Colonic mucosa (tissue), 4 donors: ENCODE results near the gene MPIG6B. TPM values are rescaled to one million over a fixed set of nuclear protein-coding genes. Genes with fewer than 3 reads are reported as not detected.

ENCODE experiments used
- DNase-seq: peaks from one replicate; pipeline ENCODE4 v3.0.0-alpha.2; 2020
- H3K27ac ChIP-seq: fragments of 200-600 bp; one replicate; pipeline ENCODE4 v1.8.0; 2021
- H3K27me3 ChIP-seq: fragments of 200-600 bp; one replicate; pipeline ENCODE4 v1.8.0; 2021
- H3K36me3 ChIP-seq: fragments of 200-600 bp; one replicate; pipeline ENCODE4 v1.8.0; 2021
- H3K4me1 ChIP-seq: fragments of 200-600 bp; one replicate; pipeline ENCODE4 v1.8.0; 2021; ENCODE audit warnings: mild to moderate bottlenecking
- H3K4me3 ChIP-seq: fragments of 200-600 bp; one replicate; pipeline ENCODE4 v1.8.0; 2021
- H3K9ac ChIP-seq, 2 donors: one replicate each; pipeline ENCODE4 v1.7.0; 2013; ENCODE audit warnings: control low read depth in 2 of 2, low read depth in 2 of 2, low read length in 2 of 2
- H3K9me3 ChIP-seq: fragments of 200-600 bp; one replicate; pipeline ENCODE4 v1.8.0; 2021
- CTCF ChIP-seq: fragments of 200-600 bp; IDR thresholded peaks from one replicate; pipeline ENCODE4 v1.8.0; 2022; ENCODE audit warnings: antibody characterized with exemption, mild to moderate bottlenecking
- intact Hi-C: fragments of 100-400 bp; cut with DNase I; formaldehyde crosslinking; loops from one replicate; pipeline ENCODE4 v1.14.1; 2022
- total RNA-seq, 2 donors: library from RNA; stranded (reverse); fragmentation: NEBNext Ultra II Directional in 1 of 2; extraction: Animal tissue kit (Norgen Biotek cat#: 25700) in 1 of 2; gene quantifications; one replicate each; pipeline ENCODE4 v1.2.1, GENCODE V29; 2021
- donor health status: healthy.
- donor health status: DM: no; HTN: no; CAD: no.
- donor health status: DM: no; HTN: no; CAD: no.

Gene MPIG6B
- total RNA-seq, 2 donors from 2014 or later, result 0.19 to 0.57 TPM

DNA sequence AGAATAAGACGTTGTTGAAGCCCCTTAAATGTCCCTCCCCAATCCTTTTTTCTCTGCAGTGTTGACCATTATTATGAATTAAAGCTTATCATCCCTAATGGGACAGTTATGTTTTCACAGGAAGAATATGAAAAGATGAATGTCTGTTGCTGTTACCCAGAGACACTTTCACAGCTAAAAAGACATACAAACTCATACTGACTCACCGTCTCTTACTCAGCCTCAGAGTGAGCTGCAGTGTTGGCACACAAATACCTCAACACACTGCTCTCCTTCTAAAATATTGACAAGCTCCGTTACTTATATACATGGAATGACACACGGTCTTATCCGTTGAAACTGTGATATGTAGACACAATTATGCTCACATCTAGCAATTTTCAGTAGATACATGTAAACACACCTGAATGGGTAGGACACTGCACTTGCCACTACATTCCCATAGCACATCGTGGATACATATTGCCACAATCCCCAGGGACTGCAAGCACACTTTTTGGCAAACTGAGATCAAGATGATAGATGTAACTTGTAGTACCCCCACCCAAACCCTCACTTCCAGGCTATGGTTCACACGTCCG is 29.7 kb downstream of the MPIG6B start:
- TF ChIP-seq CTCF, result no peak
- intact Hi-C loops, result no loop called here
- Histone ChIP-seq H3K36me3 (no peaks in the 10 kb centered on the region), H3K4me3 (no peak overlapping the region), H3K27ac (no peak overlapping the region), H3K4me1 (no peaks in the 10 kb centered on the region), H3K9ac (no peak overlapping the region), H3K27me3 (no peaks in the 10 kb centered on the region), H3K9me3 (no peaks in the 10 kb centered on the region)
- DNase-seq, result no peak

DNA sequence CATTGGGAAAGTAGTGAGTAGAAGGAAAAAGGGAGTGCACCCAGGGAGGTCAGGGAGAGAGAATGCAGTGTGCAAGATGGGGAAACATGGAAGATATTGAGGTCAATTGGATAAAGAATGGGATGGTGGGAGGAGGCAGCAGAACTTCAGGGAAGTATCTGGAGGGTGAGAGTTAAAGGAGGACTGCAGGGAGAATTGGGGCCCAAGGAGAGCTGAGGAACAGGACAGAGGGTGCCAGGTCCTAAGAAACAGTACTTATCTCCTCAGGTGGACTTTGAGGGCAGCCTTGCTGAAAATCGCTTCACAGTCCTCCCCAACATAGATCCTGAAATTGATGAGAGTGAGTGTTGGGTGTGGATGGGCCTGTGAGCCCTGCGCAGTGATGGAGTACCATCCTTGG is 35.1 kb downstream of the MPIG6B start:
- TF ChIP-seq CTCF, result no peak
- intact Hi-C loops, result no loop called here
- no peak for DNase-seq
- Histone ChIP-seq H3K4me3 (no peak overlapping the region), H3K9me3 (no peaks in the 10 kb centered on the region), H3K4me1 (no peaks in the 10 kb centered on the region), H3K9ac (no peak overlapping the region), H3K27me3 (no peaks in the 10 kb centered on the region), H3K36me3 (no peaks in the 10 kb centered on the region), H3K27ac (no peak overlapping the region)

- no peaks in the 10 kb centered on the region for H3K36me3 ChIP-seq
- no peaks in the 10 kb centered on the region for H3K27me3 ChIP-seq
- TF ChIP-seq CTCF, result no peak
- DNase-seq, result no peak
- no peaks in the 10 kb centered on the region for H3K9me3 ChIP-seq
- intact Hi-C loops, result loop anchor here (10.0 kb wide), 1 partner anchor 194 kb away; the partner anchor contains the start of genes NELFE and SKIC2
- no peak overlapping the region for H3K4me3 ChIP-seq
- H3K27ac ChIP-seq, result no peak overlapping the region
- H3K9ac ChIP-seq, result no peak overlapping the region
- H3K4me1 ChIP-seq, result no peaks in the 10 kb centered on the region
Observed at GRCh38 chr6:31760790-31761189, 37.6 kb downstream of the MPIG6B start.

- no peaks in the 10 kb centered on the region for H3K4me1 ChIP-seq
- TF ChIP-seq CTCF, result no peak
- no peak overlapping the region for H3K4me3 ChIP-seq
- no peak for DNase-seq
- H3K27me3 ChIP-seq, result no peaks in the 10 kb centered on the region
- no peaks in the 10 kb centered on the region for H3K9me3 ChIP-seq
- no peak overlapping the region for H3K9ac ChIP-seq
- intact Hi-C loops, result loop anchor here (10.0 kb wide), 1 partner anchor 193 kb away; the partner anchor contains the start of genes NELFE and SKIC2
- no peak overlapping the region for H3K27ac ChIP-seq
- H3K36me3 ChIP-seq, result no peaks in the 10 kb centered on the region
Observed at GRCh38 chr6:31761343-31761742, 38.2 kb downstream of the MPIG6B start.

- TF ChIP-seq CTCF, result no peak
- Histone ChIP-seq H3K27ac (no peak within 1 kb of the TSS), H3K4me1 (no peaks in the 10 kb centered on the region), H3K9me3 (no peaks in the 10 kb centered on the region), H3K9ac (no peak within 1 kb of the TSS), H3K4me3 (no peak within 1 kb of the TSS), H3K27me3 (no peaks in the 10 kb centered on the region), H3K36me3 (no peaks in the 10 kb centered on the region)
- no peak for DNase-seq
- intact Hi-C loops, result loop anchor here (10.0 kb wide), 1 partner anchor 192 kb away; the partner anchor contains the start of genes NELFE and SKIC2
Observed at GRCh38 chr6:31762356-31762755, 39.2 kb downstream of the MPIG6B start, which contains the start of gene SAPCD1. TSS of gene SAPCD1 (plus strand) at chr6:31762656. CDS start at chr6:31763055, 399 bp downstream.
